ENCODE data around the gene LY86. TPM values are rescaled to one million over a fixed set of nuclear protein-coding genes. Genes with fewer than 3 reads are reported as not detected.

The LY86 gene
- not detected in 2 replicates for total RNA-seq
- not detected in 2 replicates for polyA plus RNA-seq
- not detected in 2 replicates for polyA plus RNA-seq (2012)
- not detected in 2 replicates for polyA minus RNA-seq (ENCODE audit: low replicate concordance)

- Histone ChIP-seq H3K27me3 (ENCODE audit: control insufficient read depth, insufficient read depth, low read length) (no peaks in the 10 kb centered on the region), H3K4me1 (ENCODE audit: control insufficient read depth, extremely low read depth, insufficient read depth, low read length) (no peaks in the 10 kb centered on the region), H3K27ac (ENCODE audit: insufficient read depth, low read length) (no peak within 1 kb of the TSS), H3K9ac (ENCODE audit: insufficient read depth, low read length) (no peak within 1 kb of the TSS), H3K36me3 (ENCODE audit: control insufficient read depth, insufficient read depth, low read length) (no peaks in the 10 kb centered on the region), H4K20me1 (ENCODE audit: control insufficient read depth, extremely low read depth, insufficient read depth, low read length) (no peaks in the 10 kb centered on the region), H3K4me3 (replicated peaks in 1 of 4; ENCODE audit: control extremely low read depth in 1 of 4, insufficient read depth in 1 of 4, low read depth in 3 of 4, low read length in 4 of 4) (no peak within 1 kb of the TSS), H3K79me2 (ENCODE audit: control insufficient read depth, insufficient read depth, low read length) (no peaks in the 10 kb centered on the region), H3K9me3 (ENCODE audit: control insufficient read depth, insufficient read depth, low read depth, low read length) (no peaks in the 10 kb centered on the region), H2AFZ (ENCODE audit: low read length) (no peak within 1 kb of the TSS), H3K4me2 (ENCODE audit: extremely low read depth, insufficient read depth, low read length) (no peak within 1 kb of the TSS)
- TF ChIP-seq EZH2 (IDR thresholded peaks at IDR 0.05; ENCODE audit: low read length, missing control alignments) (no peak), CTCF (conservative IDR thresholded peaks at IDR 0.05 in 1 of 2, IDR thresholded peaks at IDR 0.05 in 1 of 2; ENCODE audit: low read depth in 1 of 2, low read length in 2 of 2) (no peak)
- no peak for DNase-seq (ENCODE audit: low read depth in 2 of 2)
Observed at GRCh38 chr6:6588064-6588923, at the start of gene LY86. Gene LY86 (plus strand): TSS chr6:6588720. CDS start chr6:6588735, 15 bp downstream.

GRCh38 chr6:6539036-6539435 is 49.5 kb upstream of the LY86 start:
- Histone ChIP-seq H3K4me3 (replicated peaks in 1 of 4; ENCODE audit: control extremely low read depth in 1 of 4, insufficient read depth in 1 of 4, low read depth in 3 of 4, low read length in 4 of 4) (no peak overlapping the region), H2AFZ (ENCODE audit: low read length) (no peak overlapping the region), H3K4me1 (ENCODE audit: control insufficient read depth, extremely low read depth, insufficient read depth, low read length) (no peaks in the 10 kb centered on the region), H3K27ac (ENCODE audit: insufficient read depth, low read length) (no peak overlapping the region), H3K4me2 (ENCODE audit: extremely low read depth, insufficient read depth, low read length) (no peak overlapping the region), H3K9ac (ENCODE audit: insufficient read depth, low read length) (no peak overlapping the region), H3K79me2 (ENCODE audit: control insufficient read depth, insufficient read depth, low read length) (no peaks in the 10 kb centered on the region), H3K9me3 (ENCODE audit: control insufficient read depth, insufficient read depth, low read depth, low read length) (no peaks in the 10 kb centered on the region), H3K36me3 (ENCODE audit: control insufficient read depth, insufficient read depth, low read length) (no peaks in the 10 kb centered on the region), H4K20me1 (ENCODE audit: control insufficient read depth, extremely low read depth, insufficient read depth, low read length) (no peaks in the 10 kb centered on the region), H3K27me3 (ENCODE audit: control insufficient read depth, insufficient read depth, low read length) (no peaks in the 10 kb centered on the region)
- TF ChIP-seq EZH2 (IDR thresholded peaks at IDR 0.05; ENCODE audit: low read length, missing control alignments) (no peak), CTCF (conservative IDR thresholded peaks at IDR 0.05 in 1 of 2, IDR thresholded peaks at IDR 0.05 in 1 of 2; ENCODE audit: low read depth in 1 of 2, low read length in 2 of 2) (no peak)
- DNase-seq (ENCODE audit: low read depth in 2 of 2), result no peak

GRCh38 chr6:6542357-6542756 is 46.2 kb upstream of the LY86 start:
- no peak overlapping the region for H3K4me2 ChIP-seq (ENCODE audit: extremely low read depth, insufficient read depth, low read length)
- no peaks in the 10 kb centered on the region for H3K79me2 ChIP-seq (ENCODE audit: control insufficient read depth, insufficient read depth, low read length)
- no peaks in the 10 kb centered on the region for H3K4me1 ChIP-seq (ENCODE audit: control insufficient read depth, extremely low read depth, insufficient read depth, low read length)
- no peaks in the 10 kb centered on the region for H3K9me3 ChIP-seq (ENCODE audit: control insufficient read depth, insufficient read depth, low read depth, low read length)
- no peaks in the 10 kb centered on the region for H3K36me3 ChIP-seq (ENCODE audit: control insufficient read depth, insufficient read depth, low read length)
- no peak overlapping the region for H2AFZ ChIP-seq (ENCODE audit: low read length)
- no peak overlapping the region for H3K4me3 ChIP-seq (replicated peaks in 1 of 4; ENCODE audit: control extremely low read depth in 1 of 4, insufficient read depth in 1 of 4, low read depth in 3 of 4, low read length in 4 of 4)
- no peak overlapping the region for H3K27ac ChIP-seq (ENCODE audit: insufficient read depth, low read length)
- no peak for DNase-seq (ENCODE audit: low read depth in 2 of 2)
- TF ChIP-seq CTCF (conservative IDR thresholded peaks at IDR 0.05 in 1 of 2, IDR thresholded peaks at IDR 0.05 in 1 of 2; ENCODE audit: low read depth in 1 of 2, low read length in 2 of 2), result no peak
- no peak for TF ChIP-seq EZH2 (IDR thresholded peaks at IDR 0.05; ENCODE audit: low read length, missing control alignments)
- no peak overlapping the region for H3K9ac ChIP-seq (ENCODE audit: insufficient read depth, low read length)
- H4K20me1 ChIP-seq (ENCODE audit: control insufficient read depth, extremely low read depth, insufficient read depth, low read length), result no peaks in the 10 kb centered on the region
- no peaks in the 10 kb centered on the region for H3K27me3 ChIP-seq (ENCODE audit: control insufficient read depth, insufficient read depth, low read length)
